K562 (cell line): ENCODE results near the gene SCRN2. TPM values are rescaled to one million over a fixed set of nuclear protein-coding genes. Genes with fewer than 3 reads are reported as not detected.
A peak's percentile ranks its signal among the peaks of the same experiment; 100 is the strongest.

Experiments
- BRD4 ChIP-seq: fragments of 200-600 bp; sonication (generic); IDR thresholded peaks from 2 replicates; pipeline ENCODE4 v1.6.1; 2017; ENCODE audit warnings: inconsistent platforms
- CREB1 ChIP-seq, 2 experiments: sonication (generic) in 1 of 2; formaldehyde crosslinking in 1 of 2; IDR thresholded peaks; 2 replicates each; pipeline versions ENCODE4 v1.6.1 to v1.8.0; 2012 to 2022; ENCODE audit warnings: inconsistent platforms in 1 of 2, mild to moderate bottlenecking in 1 of 2, missing genetic modification reagents in 1 of 2, moderate library complexity in 1 of 2
- DMBX1 ChIP-seq: fragments of 250-450 bp; sonication (Bioruptor Pico); IDR thresholded peaks from 2 replicates; pipeline ENCODE4 v1.8.0; 2022; ENCODE audit warnings: inconsistent platforms, mild to moderate bottlenecking, moderate library complexity, borderline replicate concordance
- EGR1 ChIP-seq: fragments of 450-650 bp; conservative IDR thresholded peaks from 2 replicates; pipeline ENCODE4 v1.6.1; 2017; ENCODE audit warnings: mild to moderate bottlenecking
- HMG20B ChIP-seq: fragments of 250-450 bp; sonication (Bioruptor Pico); IDR thresholded peaks from 2 replicates; pipeline ENCODE4 v1.5.0; 2021; ENCODE audit warnings: mild to moderate bottlenecking
- JUND ChIP-seq, 2 experiments: IDR thresholded peaks; 2 replicates in 1 of 2; 3 replicates in 1 of 2; pipeline ENCODE4 v1.6.1; 2011; ENCODE audit warnings: borderline replicate concordance in 2 of 2, low read depth in 2 of 2, low read length in 2 of 2, improper control_type of control experiment in 1 of 2, missing biosample characterization in 1 of 2, missing genetic modification characterization in 1 of 2, missing genetic modification reagents in 1 of 2
- KDM1A ChIP-seq, 2 experiments: fragments of 450-650 bp; IDR thresholded peaks; 2 replicates each; pipeline ENCODE4 v1.6.1; 2016; ENCODE audit warnings: mild to moderate bottlenecking in 2 of 2
- MXI1 ChIP-seq: IDR thresholded peaks from 2 replicates; pipeline ENCODE4 v1.6.1; 2011; ENCODE audit warnings: low read depth, mild to moderate bottlenecking, improper control_type of control experiment, low read length
- PCBP1 ChIP-seq: fragments of 200-400 bp; formaldehyde crosslinking; IDR thresholded peaks from 2 replicates; pipeline ENCODE4 v1.6.1; 2018; ENCODE audit warnings: mild to moderate bottlenecking, low read depth, low read length; ENCODE audit not compliant: poor library complexity, severe bottlenecking
- ZBTB8A ChIP-seq: fragments of 450-650 bp; IDR thresholded peaks from 2 replicates; pipeline ENCODE4 v1.6.1; 2018; ENCODE audit warnings: mild to moderate bottlenecking, moderate library complexity; ENCODE audit not compliant: partially characterized antibody
- ZNF175 ChIP-seq: fragments of 200-800 bp; sonication (Bioruptor generic); IDR thresholded peaks from 2 replicates; pipeline ENCODE4 v1.6.1; 2016; ENCODE audit warnings: low read depth, mild to moderate bottlenecking, missing genetic modification characterization, missing compliant biosample characterization
- ZNF408 ChIP-seq: fragments of 250-450 bp; sonication (Bioruptor Pico); IDR thresholded peaks from 2 replicates; pipeline ENCODE4 v1.4.0; 2020; ENCODE audit warnings: low read depth, mild to moderate bottlenecking, moderate library complexity
- ZNF551 ChIP-seq: fragments of 250-450 bp; sonication (Bioruptor Pico); IDR thresholded peaks from 2 replicates; pipeline ENCODE4 v1.5.0; 2021; ENCODE audit warnings: mild to moderate bottlenecking, moderate library complexity
- ZNF644 ChIP-seq: fragments of 200-800 bp; sonication (Bioruptor generic); IDR thresholded peaks from 2 replicates; pipeline ENCODE4 v1.6.1; 2016; ENCODE audit warnings: low read depth, missing genetic modification characterization, missing compliant biosample characterization
- ZSCAN32 ChIP-seq: fragments of 450-650 bp; formaldehyde crosslinking; IDR thresholded peaks from 2 replicates; pipeline ENCODE4 v1.4.0; 2020; ENCODE audit warnings: mild to moderate bottlenecking, moderate library complexity
- polyA plus RNA-seq, 8 experiments: library from polyadenylated mRNA; depleted of rRNA in 4 of 8; stranded (reverse) in 5 of 8; unstranded in 3 of 8; fragments of >200 nt; fragmentation: Nextera tagmentation in 2 of 8; fragmentation: Illumina TruSeq in 1 of 8; extraction: Ambion mirVana in 2 of 8; extraction: Trizol in 1 of 8; gene quantifications; 2 replicates each; pipeline versions ENCODE4 v1.2.1 to v1.2.3, GENCODE V29; 2011 to 2014; ENCODE audit warnings: inconsistent platforms in 1 of 8, missing spikeins in 1 of 8
- total RNA-seq, 7 experiments: library from RNA; depleted of rRNA in 6 of 7; stranded (reverse); fragments of >200 nt in 6 of 7; fragmentation: Illumina TruSeq in 2 of 7; extraction: Trizol in 2 of 7; gene quantifications; 2 replicates each; pipeline versions ENCODE4 v1.2.1 to v1.2.3, GENCODE V29; 2011 to 2021; ENCODE audit warnings: low replicate concordance in 1 of 7
- TF ChIP-seq, protein P1 (sequence below): fragments of 450-650 bp; IDR thresholded peaks from 2 replicates; pipeline ENCODE4 v1.6.1; 2017; ENCODE audit warnings: antibody characterized with exemption, mild to moderate bottlenecking
- TF ChIP-seq, protein P2 (sequence below), 3 experiments: fragments of 200-800 bp in 1 of 3; fragments of 250-450 bp in 1 of 3; fragments of 450-650 bp in 1 of 3; sonication (Bioruptor Pico) in 1 of 3; sonication (Bioruptor generic) in 1 of 3; formaldehyde crosslinking in 1 of 3; IDR thresholded peaks; 2 replicates each; pipeline versions ENCODE4 v1.6.1 to v1.8.0; 2016 to 2022; ENCODE audit warnings: mild to moderate bottlenecking in 2 of 3, missing genetic modification characterization in 2 of 3, missing compliant biosample characterization in 1 of 3, moderate library complexity in 1 of 3

Gene SCRN2
- total and polyA plus RNA-seq, 9 of the 15 experiments (the other 6 are each of a cell fraction or from before 2014, with no cell fraction given), result 0.25 to 32.9 (median 13.6) TPM

DNA sequence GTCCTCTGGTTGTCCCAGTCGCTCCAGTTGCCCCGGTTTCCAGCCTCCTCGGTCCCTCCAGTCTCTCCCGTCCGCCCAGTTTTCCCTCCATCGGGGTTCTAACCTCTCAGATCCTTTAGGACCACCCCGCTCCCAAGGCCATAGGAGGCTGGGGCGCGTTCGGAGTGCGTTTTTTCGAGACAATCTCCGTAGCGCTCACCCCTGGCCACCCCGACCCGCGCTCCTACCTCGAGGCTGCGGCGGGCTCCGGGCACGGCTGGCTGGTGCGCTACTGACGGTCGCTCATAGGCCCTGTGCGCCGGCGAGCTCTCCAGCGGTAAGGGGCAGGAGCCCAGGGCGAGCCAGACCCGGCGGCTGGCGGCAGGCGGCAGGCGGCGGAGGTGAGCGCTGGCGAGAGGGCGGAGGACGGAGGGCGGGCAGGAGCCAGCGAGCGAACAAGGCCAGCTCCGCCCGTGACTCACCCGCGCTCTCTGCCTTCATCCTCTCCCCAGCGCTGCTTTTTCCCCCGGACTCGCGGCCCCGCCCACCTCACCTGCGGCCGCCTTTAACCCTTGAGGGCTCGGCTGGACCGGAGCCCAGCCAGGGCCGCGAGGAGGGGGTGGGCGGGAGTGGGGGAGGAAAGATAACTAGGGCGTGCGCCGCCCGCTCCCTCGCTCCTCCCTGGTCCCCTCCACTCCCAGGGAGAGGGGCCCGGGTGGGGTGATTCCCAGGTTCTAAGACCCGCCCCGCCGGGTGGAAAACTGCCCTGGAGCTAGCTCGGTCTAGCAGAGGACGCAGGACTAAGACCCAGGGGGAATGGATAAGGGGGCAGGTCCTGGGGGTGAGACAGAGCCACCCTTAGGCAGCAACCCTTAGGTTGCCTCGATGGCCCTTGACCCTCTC is 9.9 kb upstream of the SCRN2 start, which contains the start of gene SP6 (continued):
- TF ChIP-seq, protein P1, sequence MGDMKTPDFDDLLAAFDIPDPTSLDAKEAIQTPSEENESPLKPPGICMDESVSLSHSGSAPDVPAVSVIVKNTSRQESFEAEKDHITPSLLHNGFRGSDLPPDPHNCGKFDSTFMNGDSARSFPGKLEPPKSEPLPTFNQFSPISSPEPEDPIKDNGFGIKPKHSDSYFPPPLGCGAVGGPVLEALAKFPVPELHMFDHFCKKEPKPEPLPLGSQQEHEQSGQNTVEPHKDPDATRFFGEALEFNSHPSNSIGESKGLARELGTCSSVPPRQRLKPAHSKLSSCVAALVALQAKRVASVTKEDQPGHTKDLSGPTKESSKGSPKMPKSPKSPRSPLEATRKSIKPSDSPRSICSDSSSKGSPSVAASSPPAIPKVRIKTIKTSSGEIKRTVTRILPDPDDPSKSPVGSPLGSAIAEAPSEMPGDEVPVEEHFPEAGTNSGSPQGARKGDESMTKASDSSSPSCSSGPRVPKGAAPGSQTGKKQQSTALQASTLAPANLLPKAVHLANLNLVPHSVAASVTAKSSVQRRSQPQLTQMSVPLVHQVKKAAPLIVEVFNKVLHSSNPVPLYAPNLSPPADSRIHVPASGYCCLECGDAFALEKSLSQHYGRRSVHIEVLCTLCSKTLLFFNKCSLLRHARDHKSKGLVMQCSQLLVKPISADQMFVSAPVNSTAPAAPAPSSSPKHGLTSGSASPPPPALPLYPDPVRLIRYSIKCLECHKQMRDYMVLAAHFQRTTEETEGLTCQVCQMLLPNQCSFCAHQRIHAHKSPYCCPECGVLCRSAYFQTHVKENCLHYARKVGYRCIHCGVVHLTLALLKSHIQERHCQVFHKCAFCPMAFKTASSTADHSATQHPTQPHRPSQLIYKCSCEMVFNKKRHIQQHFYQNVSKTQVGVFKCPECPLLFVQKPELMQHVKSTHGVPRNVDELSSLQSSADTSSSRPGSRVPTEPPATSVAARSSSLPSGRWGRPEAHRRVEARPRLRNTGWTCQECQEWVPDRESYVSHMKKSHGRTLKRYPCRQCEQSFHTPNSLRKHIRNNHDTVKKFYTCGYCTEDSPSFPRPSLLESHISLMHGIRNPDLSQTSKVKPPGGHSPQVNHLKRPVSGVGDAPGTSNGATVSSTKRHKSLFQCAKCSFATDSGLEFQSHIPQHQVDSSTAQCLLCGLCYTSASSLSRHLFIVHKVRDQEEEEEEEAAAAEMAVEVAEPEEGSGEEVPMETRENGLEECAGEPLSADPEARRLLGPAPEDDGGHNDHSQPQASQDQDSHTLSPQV, result 0 out of 2 replicates have a peak, but pooled peaks have one; percentile 60
- TF ChIP-seq HMG20B (no peak), ZSCAN32 (CRISPR knock-in tag) (no peak), BRD4 (no peak), ZBTB8A (no peak), ZNF175 (0 out of 2 replicates have a peak, but pooled peaks have one; percentile 21), DMBX1 (CRISPR knock-in tag) (peak; percentile 25; the same call in 1 of the 2 replicates), ZNF408 (no peak), CREB1 (IDR thresholded peaks at IDR 0.05) (no peak), CREB1 (CRISPR knock-in tag; IDR thresholded peaks at IDR 0.05) (peak; percentile 59), ZNF551 (CRISPR knock-in tag) (no peak), EGR1 (peak; percentile 80), JUND (IDR thresholded peaks at IDR 0.05; ENCODE audit: borderline replicate concordance, low read depth, low read length) (peak; percentile 79), JUND (tag; IDR thresholded peaks at IDR 0.05; ENCODE audit: borderline replicate concordance, low read depth, low read length) (peak; percentile 40; the same call in 1 of the 3 replicates), ZNF644 (tag) (no peak), MXI1 (no peak), KDM1A (IDR thresholded peaks at IDR 0.05) (0 out of 4 replicates have a peak, but pooled peaks of 1 of the 2 experiments have one; percentile 18), PCBP1 (no peak)
- TF ChIP-seq, protein P2, sequence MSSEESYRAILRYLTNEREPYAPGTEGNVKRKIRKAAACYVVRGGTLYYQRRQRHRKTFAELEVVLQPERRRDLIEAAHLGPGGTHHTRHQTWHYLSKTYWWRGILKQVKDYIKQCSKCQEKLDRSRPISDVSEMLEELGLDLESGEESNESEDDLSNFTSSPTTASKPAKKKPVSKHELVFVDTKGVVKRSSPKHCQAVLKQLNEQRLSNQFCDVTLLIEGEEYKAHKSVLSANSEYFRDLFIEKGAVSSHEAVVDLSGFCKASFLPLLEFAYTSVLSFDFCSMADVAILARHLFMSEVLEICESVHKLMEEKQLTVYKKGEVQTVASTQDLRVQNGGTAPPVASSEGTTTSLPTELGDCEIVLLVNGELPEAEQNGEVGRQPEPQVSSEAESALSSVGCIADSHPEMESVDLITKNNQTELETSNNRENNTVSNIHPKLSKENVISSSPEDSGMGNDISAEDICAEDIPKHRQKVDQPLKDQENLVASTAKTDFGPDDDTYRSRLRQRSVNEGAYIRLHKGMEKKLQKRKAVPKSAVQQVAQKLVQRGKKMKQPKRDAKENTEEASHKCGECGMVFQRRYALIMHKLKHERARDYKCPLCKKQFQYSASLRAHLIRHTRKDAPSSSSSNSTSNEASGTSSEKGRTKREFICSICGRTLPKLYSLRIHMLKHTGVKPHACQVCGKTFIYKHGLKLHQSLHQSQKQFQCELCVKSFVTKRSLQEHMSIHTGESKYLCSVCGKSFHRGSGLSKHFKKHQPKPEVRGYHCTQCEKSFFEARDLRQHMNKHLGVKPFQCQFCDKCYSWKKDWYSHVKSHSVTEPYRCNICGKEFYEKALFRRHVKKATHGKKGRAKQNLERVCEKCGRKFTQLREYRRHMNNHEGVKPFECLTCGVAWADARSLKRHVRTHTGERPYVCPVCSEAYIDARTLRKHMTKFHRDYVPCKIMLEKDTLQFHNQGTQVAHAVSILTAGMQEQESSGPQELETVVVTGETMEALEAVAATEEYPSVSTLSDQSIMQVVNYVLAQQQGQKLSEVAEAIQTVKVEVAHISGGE (CRISPR knock-in tag; IDR thresholded peaks at IDR 0.05), result peak in 1 of 3 experiments; percentile 25; a peak in 1 of 6 replicates
